HepG2 (cell line): Measurements from ENCODE around the gene FBXW10B. TPM values are rescaled to one million over a fixed set of nuclear protein-coding genes. Genes with fewer than 3 reads are reported as not detected.

Source experiments
- ATAC-seq: fragments of 200-7000 bp; cut with Tn5 transposase; 3 replicates; pipeline ENCODE4 v1.9.1; 2020; ENCODE audit warnings: mild to moderate bottlenecking, moderate library complexity
- BruUV-seq: library from RNA; stranded (reverse); fragments of 400-500 nt; replicated peaks from 2 replicates; lab custom pipeline; 2021; lab: Mats Ljungman, UMichigan
- CTCF ChIA-PET: fragments of 300-600 bp; formaldehyde crosslinking; extraction: SDS; loops from one replicate; lab custom pipeline; 2021; ENCODE audit warnings: low total read pairs, inconsistent platforms, low intra/inter-chr PET ratio; lab: Yijun Ruan, JAX
- POLR2A ChIA-PET: fragments of 350-600 bp; sonication (Branson Sonifier 250); formaldehyde crosslinking; loops from one replicate; lab custom pipeline; 2020; ENCODE audit warnings: antibody characterized with exemption, inconsistent platforms; lab: Yijun Ruan, JAX
- DNase-seq: peaks from one replicate; pipeline ENCODE4 v3.0.0-alpha.2; 2015; ENCODE audit warnings: low spot score
- FAIRE-seq: peaks from 3 replicates; lab custom pipeline; 2011; peaks lifted over from hg19 to GRCh38; lab: Jason Lieb, UNC
- H2AFZ ChIP-seq: one replicate; pipeline ENCODE4 v1.6.1; 2011; ENCODE audit warnings: low read length, inconsistent platforms
- H3K27ac ChIP-seq: fragments of 300-600 bp; 3 replicates; pipeline ENCODE4 v1.8.0; 2011; ENCODE audit warnings: mixed run types, mild to moderate bottlenecking, mixed read lengths, low read length, inconsistent platforms; ENCODE audit not compliant: insufficient read depth; ENCODE audit errors: extremely low read length
- H3K27me3 ChIP-seq, 2 experiments: fragments of 200-600 bp in 1 of 2; 2 replicates in 1 of 2; 3 replicates in 1 of 2; pipeline versions ENCODE4 v1.6.0 to v1.8.0; 2011; ENCODE audit warnings: low read length in 2 of 2, mild to moderate bottlenecking in 2 of 2, moderate library complexity in 2 of 2, inconsistent platforms in 1 of 2; ENCODE audit not compliant: insufficient read depth in 2 of 2, control insufficient read depth in 1 of 2
- H3K36me3 ChIP-seq, 2 experiments: fragments of 200-600 bp in 1 of 2; replicated peaks in 1 of 2; 2 replicates in 1 of 2; 3 replicates in 1 of 2; pipeline versions ENCODE4 v1.5.1 to v1.8.0; 2011; ENCODE audit warnings: low read length in 2 of 2, inconsistent platforms in 1 of 2; ENCODE audit not compliant: insufficient read depth in 2 of 2, control insufficient read depth in 1 of 2
- H3K4me1 ChIP-seq: 2 replicates; pipeline ENCODE4 v1.5.1; 2012; ENCODE audit warnings: low read length, inconsistent platforms; ENCODE audit not compliant: insufficient read depth
- H3K4me2 ChIP-seq: 2 replicates; pipeline ENCODE4 v1.6.0; 2011; ENCODE audit warnings: low read depth, low read length, inconsistent platforms
- H3K4me3 ChIP-seq, 3 experiments: fragments of 200-600 bp in 1 of 3; sonication (generic), shearing (Covaris generic) in 1 of 3; replicated peaks in 1 of 3; 2 replicates each; pipeline ENCODE4 v1.5.1; 2011 to 2016; ENCODE audit warnings: low read length in 3 of 3, inconsistent platforms in 2 of 3, low read depth in 2 of 3, mild to moderate bottlenecking in 2 of 3, control low read depth in 1 of 3, mixed read lengths in 1 of 3; ENCODE audit not compliant: insufficient read depth in 1 of 3
- H3K79me2 ChIP-seq: one replicate; pipeline ENCODE4 v1.6.1; 2011; ENCODE audit warnings: low read length, inconsistent platforms; ENCODE audit not compliant: insufficient read depth
- H3K9ac ChIP-seq: 2 replicates; pipeline ENCODE4 v1.6.0; 2011; ENCODE audit warnings: mild to moderate bottlenecking, low read depth, low read length, inconsistent platforms; ENCODE audit not compliant: insufficient read depth
- H3K9me3 ChIP-seq: 2 replicates; pipeline ENCODE4 v1.5.1; 2012; ENCODE audit warnings: mild to moderate bottlenecking, low read length
- H4K20me1 ChIP-seq: 2 replicates; pipeline ENCODE4 v1.6.0; 2011; ENCODE audit warnings: inconsistent platforms, mild to moderate bottlenecking, low read length, moderate library complexity; ENCODE audit not compliant: insufficient read depth
- CENPX ChIP-seq: sonication (generic); formaldehyde crosslinking; IDR thresholded peaks from 2 replicates; pipeline ENCODE4 v1.9.0; 2021; ENCODE audit warnings: mild to moderate bottlenecking, missing genetic modification reagents, moderate library complexity
- HMGXB3 ChIP-seq: sonication (generic); formaldehyde crosslinking; IDR thresholded peaks from 2 replicates; pipeline ENCODE4 v1.4.0; 2020; ENCODE audit warnings: missing genetic modification reagents, borderline replicate concordance
- PTBP1 ChIP-seq: fragments of 200-400 bp; formaldehyde crosslinking; IDR thresholded peaks from 2 replicates; pipeline ENCODE4 v1.6.1; 2018; ENCODE audit warnings: low read length, low read depth; ENCODE audit not compliant: poor library complexity, severe bottlenecking
- RAD21 ChIP-seq: fragments of 450-650 bp; formaldehyde crosslinking; IDR thresholded peaks from 2 replicates; pipeline ENCODE4 v1.5.0; 2020; ENCODE audit warnings: mild to moderate bottlenecking
- SNAPC5 ChIP-seq: sonication (generic); formaldehyde crosslinking; IDR thresholded peaks from 2 replicates; pipeline ENCODE4 v1.8.1; 2023; ENCODE audit warnings: mild to moderate bottlenecking, missing genetic modification reagents, borderline replicate concordance
- SNRNP70 ChIP-seq: fragments of 200-400 bp; formaldehyde crosslinking; IDR thresholded peaks from 2 replicates; pipeline ENCODE4 v1.6.1; 2017; ENCODE audit warnings: mild to moderate bottlenecking, low read depth, low read length, moderate library complexity
- ZNF446 ChIP-seq: sonication (generic); formaldehyde crosslinking; IDR thresholded peaks from 2 replicates; pipeline ENCODE4 v1.5.0; 2020; ENCODE audit warnings: mild to moderate bottlenecking, missing genetic modification reagents
- ZNF556 ChIP-seq: sonication (generic); formaldehyde crosslinking; IDR thresholded peaks from 2 replicates; pipeline ENCODE4 v1.4.0; 2020; ENCODE audit warnings: mild to moderate bottlenecking, missing genetic modification reagents, borderline replicate concordance
- ZNF784 ChIP-seq: sonication (generic); formaldehyde crosslinking; IDR thresholded peaks from 2 replicates; pipeline ENCODE4 v1.5.1; 2020; ENCODE audit warnings: missing genetic modification reagents, mild to moderate bottlenecking, borderline replicate concordance
- WGBS: methylation state at CpG from one replicate; pipeline ENCODE4 v1.1.6; 2017; ENCODE audit warnings: low lambda C conversion rate; 5-methylcytosine and 5-hydroxymethylcytosine counted together
- in situ Hi-C: cut with HindIII; loops from 2 replicates; pipeline ENCODE4 v1.10.0; 2017; ENCODE audit warnings: low pct_unique_long_range_greater_than_20kb; ENCODE audit not compliant: extremely low pct_ligation_motif_present
- intact Hi-C: fragments of 100-400 bp; cut with micrococcal nuclease; formaldehyde crosslinking; loops from one replicate; pipeline ENCODE4 v1.10.0; 2022; ENCODE audit not compliant: unreplicated experiment
- polyA plus RNA-seq, 8 experiments: library from polyadenylated mRNA; depleted of rRNA in 3 of 8; stranded (reverse) in 7 of 8; unstranded in 1 of 8; fragments of >200 nt; fragmentation: Illumina TruSeq in 4 of 8; extraction: Trizol in 4 of 8; gene quantifications; 2 replicates each; pipeline versions ENCODE4 v1.2.1 to v1.2.3, GENCODE V29; 2011 to 2016; ENCODE audit warnings: low read depth in 4 of 8, missing spikeins in 1 of 8, mixed read lengths in 1 of 8; ENCODE audit not compliant: insufficient read depth in 1 of 8
- total RNA-seq, 5 experiments: library from RNA; depleted of rRNA; stranded (reverse); fragments of >200 nt; fragmentation: Illumina TruSeq; extraction: Trizol; gene quantifications; 2 replicates each; pipeline ENCODE4 v1.2.3, GENCODE V29; 2016; ENCODE audit warnings: low read depth in 1 of 5
- TF ChIP-seq, protein P1 (sequence below): sonication (generic); formaldehyde crosslinking; IDR thresholded peaks from 2 replicates; pipeline ENCODE4 v1.4.0; 2020; ENCODE audit warnings: missing genetic modification reagents

FBXW10B gene
- total and polyA plus RNA-seq, 2 of the 13 experiments (the other 11 are each of a cell fraction or from before 2014, with no cell fraction given) = 0.13 to 0.15 TPM

DNA sequence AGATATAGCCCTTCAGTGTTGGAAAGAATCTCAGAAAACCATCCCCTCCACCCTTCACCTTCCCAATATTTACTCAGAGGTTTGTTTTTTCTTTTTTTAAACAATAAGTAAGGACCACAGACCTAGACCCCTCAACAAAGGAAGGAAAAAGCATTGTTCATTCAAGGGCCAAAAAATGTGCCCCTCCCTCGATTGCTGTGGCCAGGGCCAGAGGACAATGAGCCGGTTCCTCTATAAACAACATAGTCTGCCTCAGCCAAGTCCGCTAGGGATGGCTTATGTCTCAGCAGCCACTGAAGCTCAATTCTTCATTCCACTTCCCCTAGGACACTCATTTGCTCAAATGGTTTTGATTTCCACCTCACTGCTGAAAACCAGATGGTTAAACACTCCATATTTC, 40.6 kb upstream of the FBXW10B start:
- FAIRE-seq (no peak), ATAC-seq (no peak), DNase-seq (no peak)
- no peak overlapping the region for H3K27ac ChIP-seq
- TF ChIP-seq PTBP1 (no peak), RAD21 (no peak), ZNF784 (CRISPR knock-in tag) (no peak), SNAPC5 (CRISPR knock-in tag) (no peak)
- ChIA-PET POLR2A (interaction anchor here (0.6 kb wide), 1 partner anchor 12 kb away, joined by 5 read pairs; no protein-coding TSS in a partner anchor), CTCF (no interaction called here)
- no peak overlapping the region for H3K4me3 ChIP-seq
- in situ Hi-C loops = no loop called here
- H3K4me2 ChIP-seq = no peak overlapping the region
- no peaks in the 10 kb centered on the region for H3K79me2 ChIP-seq
- H4K20me1 ChIP-seq = no peaks in the 10 kb centered on the region
- intact Hi-C loops = no loop called here
- H3K36me3 ChIP-seq = peaks cover 6 to 22% of the 10 kb centered on the region in 2 experiments; a peak in 4 of 5 replicates
- no peaks in the 10 kb centered on the region for H3K4me1 ChIP-seq
- H2AFZ ChIP-seq = no peak overlapping the region
- no peaks in the 10 kb centered on the region for H3K27me3 ChIP-seq
- H3K9me3 ChIP-seq = no peaks in the 10 kb centered on the region
- no TSS peak for BruUV-seq
- 97% methylated on average over 3 of the region's 3 CpGs for WGBS
- no peak overlapping the region for H3K9ac ChIP-seq

DNA sequence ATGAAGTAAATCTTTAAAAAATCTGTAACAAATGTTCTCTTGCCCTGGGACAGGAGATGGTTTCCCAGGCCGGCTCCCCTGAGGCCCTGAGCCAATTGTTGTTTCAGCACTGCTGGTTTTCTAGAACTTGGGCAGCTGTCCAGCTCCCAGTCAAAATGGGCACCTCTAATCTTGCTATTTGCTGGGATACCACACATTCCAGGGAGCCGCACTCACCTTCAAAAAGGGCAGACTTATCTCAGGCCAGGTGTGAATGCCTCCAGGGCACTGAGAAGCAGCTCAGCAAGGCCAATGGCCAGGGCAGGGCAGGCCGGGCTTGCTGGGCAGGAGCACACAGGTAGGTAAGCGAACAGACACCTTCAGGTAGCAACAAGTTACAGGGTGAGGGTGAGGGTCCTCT, 40.2 kb upstream of the FBXW10B start:
- no peak overlapping the region for H3K9ac ChIP-seq
- no peak overlapping the region for H2AFZ ChIP-seq
- H3K4me3 ChIP-seq = no peak overlapping the region
- DNase-seq (no peak), FAIRE-seq (no peak), ATAC-seq (no peak)
- H3K4me2 ChIP-seq = no peak overlapping the region
- POLR2A ChIA-PET = no interaction called here
- H3K4me1 ChIP-seq = no peaks in the 10 kb centered on the region
- WGBS = 100% methylated on average over 4 of the region's 4 CpGs
- peaks cover 6 to 22% of the 10 kb centered on the region in 2 experiments; a peak in 4 of 5 replicates for H3K36me3 ChIP-seq
- intact Hi-C loops = no loop called here
- CTCF ChIA-PET = no interaction called here
- BruUV-seq = no TSS peak
- no peaks in the 10 kb centered on the region for H3K27me3 ChIP-seq
- in situ Hi-C loops = no loop called here
- no peak overlapping the region for H3K27ac ChIP-seq
- no peaks in the 10 kb centered on the region for H3K9me3 ChIP-seq
- H3K79me2 ChIP-seq = no peaks in the 10 kb centered on the region
- H4K20me1 ChIP-seq = no peaks in the 10 kb centered on the region
- TF ChIP-seq SNRNP70 = no peak
- no peak for TF ChIP-seq CENPX (CRISPR knock-in tag)
- no peak for TF ChIP-seq ZNF446 (CRISPR knock-in tag)
- TF ChIP-seq, protein P1, sequence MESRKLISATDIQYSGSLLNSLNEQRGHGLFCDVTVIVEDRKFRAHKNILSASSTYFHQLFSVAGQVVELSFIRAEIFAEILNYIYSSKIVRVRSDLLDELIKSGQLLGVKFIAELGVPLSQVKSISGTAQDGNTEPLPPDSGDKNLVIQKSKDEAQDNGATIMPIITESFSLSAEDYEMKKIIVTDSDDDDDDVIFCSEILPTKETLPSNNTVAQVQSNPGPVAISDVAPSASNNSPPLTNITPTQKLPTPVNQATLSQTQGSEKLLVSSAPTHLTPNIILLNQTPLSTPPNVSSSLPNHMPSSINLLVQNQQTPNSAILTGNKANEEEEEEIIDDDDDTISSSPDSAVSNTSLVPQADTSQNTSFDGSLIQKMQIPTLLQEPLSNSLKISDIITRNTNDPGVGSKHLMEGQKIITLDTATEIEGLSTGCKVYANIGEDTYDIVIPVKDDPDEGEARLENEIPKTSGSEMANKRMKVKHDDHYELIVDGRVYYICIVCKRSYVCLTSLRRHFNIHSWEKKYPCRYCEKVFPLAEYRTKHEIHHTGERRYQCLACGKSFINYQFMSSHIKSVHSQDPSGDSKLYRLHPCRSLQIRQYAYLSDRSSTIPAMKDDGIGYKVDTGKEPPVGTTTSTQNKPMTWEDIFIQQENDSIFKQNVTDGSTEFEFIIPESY (CRISPR knock-in tag) = no peak
- no peak for TF ChIP-seq HMGXB3 (CRISPR knock-in tag)
- no peak for TF ChIP-seq ZNF556 (CRISPR knock-in tag)
